GM23248 (cell line): ENCODE measurements around the gene TAF4. TPM values are rescaled to one million over a fixed set of nuclear protein-coding genes. Genes with fewer than 3 reads are reported as not detected.

Experiments
- DNase-seq: peaks from one replicate; pipeline ENCODE4 v3.0.0-alpha.2; 2015
- H2AFZ ChIP-seq: fragments of 200-600 bp; sonication (generic); 2 replicates; pipeline ENCODE4 v1.6.1; 2016; ENCODE audit warnings: antibody characterized with exemption
- H3F3A ChIP-seq: fragments of 200-600 bp; sonication (generic); 2 replicates; pipeline ENCODE4 v1.6.1; 2016; ENCODE audit warnings: mild to moderate bottlenecking, antibody characterized with exemption, mixed run types; ENCODE audit not compliant: insufficient read depth
- H3K27ac ChIP-seq: fragments of 200-600 bp; sonication (generic); 2 replicates; pipeline ENCODE4 v1.5.1; 2016; ENCODE audit warnings: mild to moderate bottlenecking
- H3K27me3 ChIP-seq: fragments of 200-600 bp; sonication (generic); replicated peaks from 2 replicates; pipeline ENCODE4 v1.6.1; 2016; ENCODE audit warnings: mild to moderate bottlenecking; ENCODE audit not compliant: insufficient read depth
- H3K36me3 ChIP-seq: fragments of 200-600 bp; sonication (generic); 2 replicates; pipeline ENCODE4 v1.6.1; 2016; ENCODE audit warnings: low read depth, mild to moderate bottlenecking
- H3K4me1 ChIP-seq: fragments of 200-600 bp; sonication (generic); 2 replicates; pipeline ENCODE4 v1.6.1; 2016; ENCODE audit warnings: mild to moderate bottlenecking; ENCODE audit not compliant: insufficient read depth
- H3K4me2 ChIP-seq: fragments of 200-600 bp; sonication (generic); one replicate; pipeline ENCODE4 v1.6.1; 2016; ENCODE audit warnings: mild to moderate bottlenecking; ENCODE audit not compliant: unreplicated experiment
- H3K4me3 ChIP-seq: fragments of 200-600 bp; sonication (generic); 2 replicates; pipeline ENCODE4 v1.5.1; 2016; ENCODE audit warnings: mild to moderate bottlenecking
- H3K79me2 ChIP-seq: fragments of 200-600 bp; sonication (generic); 2 replicates; pipeline ENCODE4 v1.6.1; 2016; ENCODE audit warnings: mild to moderate bottlenecking; ENCODE audit not compliant: insufficient read depth
- H3K9ac ChIP-seq: fragments of 200-600 bp; sonication (generic); 2 replicates; pipeline ENCODE4 v1.6.1; 2016; ENCODE audit warnings: mild to moderate bottlenecking
- H3K9me2 ChIP-seq: fragments of 200-600 bp; sonication (generic); 2 replicates; pipeline ENCODE4 v1.6.1; 2016; ENCODE audit warnings: mixed run types, mild to moderate bottlenecking, moderate library complexity; ENCODE audit not compliant: insufficient read depth
- H3K9me3 ChIP-seq: fragments of 200-600 bp; sonication (generic); one replicate; pipeline ENCODE4 v1.6.1; 2017; ENCODE audit warnings: low read depth
- H4K20me1 ChIP-seq: fragments of 200-600 bp; sonication (generic); 2 replicates; pipeline ENCODE4 v1.6.0; 2016; ENCODE audit not compliant: insufficient read depth
- EZH2 ChIP-seq: fragments of 200-600 bp; sonication (generic); IDR thresholded peaks from 2 replicates; pipeline ENCODE4 v1.6.1; 2018; ENCODE audit warnings: antibody characterized with exemption, mild to moderate bottlenecking; ENCODE audit not compliant: insufficient read depth, poor library complexity, severe bottlenecking
- EZH2phosphoT487 ChIP-seq: fragments of 200-600 bp; sonication (generic); IDR thresholded peaks from 2 replicates; pipeline ENCODE4 v1.6.1; 2018; ENCODE audit warnings: antibody characterized with exemption, moderate library complexity, mild to moderate bottlenecking, low read depth; ENCODE audit not compliant: insufficient read depth
- WGBS, 2 experiments: methylation state at CpG; one replicate each; pipeline ENCODE4 v1.1.6; 2015 to 2017; ENCODE audit warnings: low lambda C conversion rate in 2 of 2, low coverage in 1 of 2; ENCODE audit errors: missing lambda C conversion rate in 2 of 2; 5-methylcytosine and 5-hydroxymethylcytosine counted together
- in situ Hi-C: fragments of 300-500 bp; cut with MboI; formaldehyde crosslinking; loops from 2 replicates; pipeline ENCODE4 v1.15.0; 2020
- polyA plus RNA-seq: library from polyadenylated mRNA; unstranded; fragments of >200 nt; fragmentation: Nextera tagmentation; extraction: Ambion mirVana; gene quantifications from 2 replicates; pipeline ENCODE4 v1.2.1, GENCODE V29; 2016
- total RNA-seq: library from RNA; depleted of rRNA; stranded (reverse); fragments of >200 nt; shearing (Covaris generic); gene quantifications from 2 replicates; pipeline ENCODE4 v1.2.3, GENCODE V29; 2014

The TAF4 gene
- total and polyA plus RNA-seq, 2 experiments from 2014 or later = 1.4 to 2.9 TPM

GRCh38 chr20:61932711-61933480 is 132.8 kb downstream of the TAF4 start:
- DNase-seq = no peak
- H4K20me1 ChIP-seq = no peaks in the 10 kb centered on the region
- no peaks in the 10 kb centered on the region for H3K4me1 ChIP-seq
- H3F3A ChIP-seq = no peaks in the 10 kb centered on the region
- no peaks in the 10 kb centered on the region for H3K79me2 ChIP-seq
- H3K27ac ChIP-seq = no peak overlapping the region
- no peak overlapping the region for H3K4me3 ChIP-seq
- H3K9ac ChIP-seq = no peak overlapping the region
- H2AFZ ChIP-seq = no peak overlapping the region
- TF ChIP-seq EZH2 (no peak), EZH2phosphoT487 (no peak)
- H3K9me2 ChIP-seq = no peaks in the 10 kb centered on the region
- H3K27me3 ChIP-seq = no peaks in the 10 kb centered on the region
- 71 to 73% methylated on average over 38 of the region's 38 CpGs for WGBS, 2 experiments
- H3K4me2 ChIP-seq = no peak overlapping the region
- H3K9me3 ChIP-seq = no peaks in the 10 kb centered on the region
- in situ Hi-C loops = no loop called here
- no peaks in the 10 kb centered on the region for H3K36me3 ChIP-seq

GRCh38 chr20:61932199-61932592 is 133.5 kb downstream of the TAF4 start:
- H3K27me3 ChIP-seq = no peaks in the 10 kb centered on the region
- in situ Hi-C loops = no loop called here

GRCh38 chr20:61931476-61932198 is 134.0 kb downstream of the TAF4 start:
- Histone ChIP-seq H3K4me1 (no peaks in the 10 kb centered on the region), H3K9ac (no peak overlapping the region), H2AFZ (no peak overlapping the region), H3K27me3 (no peaks in the 10 kb centered on the region), H3K36me3 (no peaks in the 10 kb centered on the region), H3K4me3 (no peak overlapping the region), H3K27ac (no peak overlapping the region), H3K4me2 (no peak overlapping the region), H3K9me2 (no peaks in the 10 kb centered on the region), H4K20me1 (no peaks in the 10 kb centered on the region), H3F3A (no peaks in the 10 kb centered on the region), H3K79me2 (no peaks in the 10 kb centered on the region), H3K9me3 (no peaks in the 10 kb centered on the region)
- TF ChIP-seq EZH2 = no peak
- TF ChIP-seq EZH2phosphoT487 = no peak
- in situ Hi-C loops = no loop called here
- DNase-seq = no peak
- WGBS, 2 experiments = 50 to 53% methylated on average over 14 of the region's 14 CpGs

More at GRCh38 chr20:61932199-61932592, 133.5 kb downstream of the TAF4 start:
- Histone ChIP-seq H3K4me2 (no peak overlapping the region), H3K9ac (no peak overlapping the region), H3F3A (no peaks in the 10 kb centered on the region), H2AFZ (no peak overlapping the region), H4K20me1 (no peaks in the 10 kb centered on the region), H3K27ac (no peak overlapping the region), H3K4me1 (no peaks in the 10 kb centered on the region), H3K9me3 (no peaks in the 10 kb centered on the region), H3K9me2 (no peaks in the 10 kb centered on the region), H3K36me3 (no peaks in the 10 kb centered on the region), H3K79me2 (no peaks in the 10 kb centered on the region), H3K4me3 (no peak overlapping the region)
- 46 to 50% methylated on average over 9 of the region's 9 CpGs for WGBS, 2 experiments
- no peak for TF ChIP-seq EZH2
- no peak for DNase-seq

GRCh38 chr20:61930776-61931475 is 134.8 kb downstream of the TAF4 start:
- no peaks in the 10 kb centered on the region for H3K36me3 ChIP-seq
- H3K4me1 ChIP-seq = no peaks in the 10 kb centered on the region
- no peak overlapping the region for H3K4me3 ChIP-seq
- H3K27ac ChIP-seq = no peak overlapping the region
- H3K79me2 ChIP-seq = no peaks in the 10 kb centered on the region
- H3K9me2 ChIP-seq = no peaks in the 10 kb centered on the region
- in situ Hi-C loops = no loop called here
- TF ChIP-seq EZH2 = no peak
- TF ChIP-seq EZH2phosphoT487 = no peak
- no peak overlapping the region for H3K4me2 ChIP-seq
- WGBS, 2 experiments = 60 to 69% methylated on average over 26 to 28 of the region's 28 CpGs
- H3F3A ChIP-seq = no peaks in the 10 kb centered on the region
- no peaks in the 10 kb centered on the region for H3K27me3 ChIP-seq
- no peaks in the 10 kb centered on the region for H3K9me3 ChIP-seq
- DNase-seq = no peak
- no peak overlapping the region for H2AFZ ChIP-seq
- no peaks in the 10 kb centered on the region for H4K20me1 ChIP-seq
- no peak overlapping the region for H3K9ac ChIP-seq
